Karpas-422 (cell line): ENCODE results near the gene BICC1. TPM values are rescaled to one million over a fixed set of nuclear protein-coding genes. Genes with fewer than 3 reads are reported as not detected.

Source experiments
- DNase-seq: peaks from one replicate; pipeline ENCODE4 v3.0.0-alpha.2; 2015
- H2AFZ ChIP-seq: fragments of 200-600 bp; sonication (generic); 2 replicates; pipeline ENCODE4 v1.6.1; 2014; ENCODE audit warnings: antibody characterized with exemption, low read length, mixed read lengths
- H3K27ac ChIP-seq: fragments of 200-600 bp; sonication (generic); 2 replicates; pipeline ENCODE4 v1.5.1; 2014; ENCODE audit warnings: mild to moderate bottlenecking, low read length, moderate library complexity
- H3K27me3 ChIP-seq: fragments of 200-600 bp; sonication (generic); 2 replicates; pipeline ENCODE4 v1.6.1; 2014; ENCODE audit warnings: low read length, mixed read lengths
- H3K36me3 ChIP-seq: fragments of 200-600 bp; sonication (generic); 2 replicates; pipeline ENCODE4 v1.6.1; 2014; ENCODE audit warnings: low read length, mixed read lengths; ENCODE audit not compliant: insufficient read depth
- H3K4me1 ChIP-seq: fragments of 200-600 bp; sonication (generic); 2 replicates; pipeline ENCODE4 v1.6.1; 2014; ENCODE audit warnings: mild to moderate bottlenecking, low read length, mixed read lengths
- H3K4me2 ChIP-seq: fragments of 200-600 bp; sonication (generic); 2 replicates; pipeline ENCODE4 v1.6.1; 2014; ENCODE audit warnings: low read length, low read depth, mild to moderate bottlenecking; ENCODE audit not compliant: poor library complexity, severe bottlenecking
- H3K4me3 ChIP-seq: fragments of 200-600 bp; sonication (generic); 2 replicates; pipeline ENCODE4 v1.5.1; 2014; ENCODE audit warnings: mild to moderate bottlenecking, antibody characterized with exemption, low read length, mixed read lengths
- H3K79me2 ChIP-seq: fragments of 200-600 bp; sonication (generic); 2 replicates; pipeline ENCODE4 v1.6.1; 2014; ENCODE audit warnings: mild to moderate bottlenecking, low read length, mixed read lengths
- H3K9ac ChIP-seq: fragments of 200-600 bp; sonication (generic); 2 replicates; pipeline ENCODE4 v1.6.0; 2014; ENCODE audit warnings: low read length
- H3K9me2 ChIP-seq: fragments of 200-600 bp; sonication (generic), shearing (Covaris generic); replicated peaks from 2 replicates; pipeline ENCODE4 v1.6.0; 2014; ENCODE audit warnings: mild to moderate bottlenecking, low read length, moderate library complexity; ENCODE audit not compliant: insufficient read depth
- H3K9me3 ChIP-seq: fragments of 300-700, 200-600 bp; sonication (generic); 2 replicates; pipeline ENCODE4 v1.6.1; 2014; ENCODE audit warnings: low read length, mixed read lengths
- H4K20me1 ChIP-seq: fragments of 200-600 bp; sonication (generic); 2 replicates; pipeline ENCODE4 v1.6.1; 2014; ENCODE audit warnings: mild to moderate bottlenecking, antibody characterized with exemption, low read length, low read depth; ENCODE audit not compliant: insufficient read depth
- total RNA-seq: library from RNA; depleted of rRNA; stranded (reverse); fragments of >200 nt; shearing (Covaris generic); gene quantifications from 2 replicates; pipeline ENCODE4 v1.2.3, GENCODE V29; 2014; ENCODE audit warnings: low replicate concordance

BICC1 gene
- total RNA-seq, 1 experiment from 2014 or later, result not detected

GRCh38 chr10:58775960-58776567, 263.4 kb downstream of the BICC1 start:
- H2AFZ ChIP-seq, result no peak overlapping the region
- H4K20me1 ChIP-seq, result no peaks in the 10 kb centered on the region
- H3K27ac ChIP-seq, result no peak overlapping the region
- H3K4me2 ChIP-seq, result no peak overlapping the region
- no peak overlapping the region for H3K9ac ChIP-seq
- H3K9me3 ChIP-seq, result no peaks in the 10 kb centered on the region
- H3K79me2 ChIP-seq, result no peaks in the 10 kb centered on the region
- H3K36me3 ChIP-seq, result no peaks in the 10 kb centered on the region
- H3K4me3 ChIP-seq, result no peak overlapping the region
- no peaks in the 10 kb centered on the region for H3K27me3 ChIP-seq
- H3K9me2 ChIP-seq, result no peaks in the 10 kb centered on the region
- no peaks in the 10 kb centered on the region for H3K4me1 ChIP-seq
- DNase-seq, result no peak

- no peaks in the 10 kb centered on the region for H3K9me2 ChIP-seq
- H3K79me2 ChIP-seq, result no peaks in the 10 kb centered on the region
- DNase-seq, result no peak
- H3K4me3 ChIP-seq, result no peak overlapping the region
- no peak overlapping the region for H3K4me2 ChIP-seq
- no peak overlapping the region for H2AFZ ChIP-seq
- no peak overlapping the region for H3K27ac ChIP-seq
- H3K9me3 ChIP-seq, result no peaks in the 10 kb centered on the region
- H3K36me3 ChIP-seq, result no peaks in the 10 kb centered on the region
- no peak overlapping the region for H3K9ac ChIP-seq
- no peaks in the 10 kb centered on the region for H3K27me3 ChIP-seq
- no peaks in the 10 kb centered on the region for H4K20me1 ChIP-seq
- no peaks in the 10 kb centered on the region for H3K4me1 ChIP-seq
Observed at GRCh38 chr10:58776568-58777318, 264.1 kb downstream of the BICC1 start.

- Histone ChIP-seq H4K20me1 (no peaks in the 10 kb centered on the region), H3K36me3 (no peaks in the 10 kb centered on the region), H3K9me2 (no peaks in the 10 kb centered on the region), H3K27ac (no peak overlapping the region), H3K4me3 (no peak overlapping the region), H2AFZ (no peak overlapping the region), H3K4me1 (no peaks in the 10 kb centered on the region), H3K9ac (no peak overlapping the region), H3K27me3 (no peaks in the 10 kb centered on the region), H3K79me2 (no peaks in the 10 kb centered on the region), H3K4me2 (no peak overlapping the region), H3K9me3 (no peaks in the 10 kb centered on the region)
- DNase-seq, result no peak
Observed at GRCh38 chr10:58778966-58779365, 266.3 kb downstream of the BICC1 start.

GRCh38 chr10:58779594-58779993, 266.9 kb downstream of the BICC1 start:
- H3K9me2 ChIP-seq, result no peaks in the 10 kb centered on the region
- no peak for DNase-seq
- H3K36me3 ChIP-seq, result no peaks in the 10 kb centered on the region
- no peaks in the 10 kb centered on the region for H3K79me2 ChIP-seq
- no peaks in the 10 kb centered on the region for H3K9me3 ChIP-seq
- no peaks in the 10 kb centered on the region for H4K20me1 ChIP-seq
- H2AFZ ChIP-seq, result no peak overlapping the region
- H3K4me3 ChIP-seq, result no peak overlapping the region
- H3K27me3 ChIP-seq, result no peaks in the 10 kb centered on the region
- H3K27ac ChIP-seq, result no peak overlapping the region
- no peaks in the 10 kb centered on the region for H3K4me1 ChIP-seq
- H3K4me2 ChIP-seq, result no peak overlapping the region
- no peak overlapping the region for H3K9ac ChIP-seq

- no peak overlapping the region for H3K9ac ChIP-seq
- no peak overlapping the region for H3K4me3 ChIP-seq
- DNase-seq, result no peak
- no peaks in the 10 kb centered on the region for H4K20me1 ChIP-seq
- no peaks in the 10 kb centered on the region for H3K9me2 ChIP-seq
- H3K79me2 ChIP-seq, result no peaks in the 10 kb centered on the region
- no peaks in the 10 kb centered on the region for H3K27me3 ChIP-seq
- H3K4me1 ChIP-seq, result no peaks in the 10 kb centered on the region
- H3K4me2 ChIP-seq, result no peak overlapping the region
- H2AFZ ChIP-seq, result no peak overlapping the region
- H3K36me3 ChIP-seq, result no peaks in the 10 kb centered on the region
- no peaks in the 10 kb centered on the region for H3K9me3 ChIP-seq
- H3K27ac ChIP-seq, result no peak overlapping the region
Observed at GRCh38 chr10:58780476-58780875, 267.8 kb downstream of the BICC1 start.

GRCh38 chr10:58781873-58782488, 269.3 kb downstream of the BICC1 start:
- Histone ChIP-seq H3K4me3 (no peak overlapping the region), H4K20me1 (no peaks in the 10 kb centered on the region), H3K27me3 (no peaks in the 10 kb centered on the region), H3K27ac (no peak overlapping the region), H2AFZ (no peak overlapping the region), H3K9me2 (no peaks in the 10 kb centered on the region), H3K36me3 (no peaks in the 10 kb centered on the region), H3K9ac (no peak overlapping the region), H3K9me3 (no peaks in the 10 kb centered on the region), H3K79me2 (no peaks in the 10 kb centered on the region), H3K4me2 (no peak overlapping the region), H3K4me1 (no peaks in the 10 kb centered on the region)
- DNase-seq, result peak; percentile 73

- no peak overlapping the region for H2AFZ ChIP-seq
- no peak overlapping the region for H3K27ac ChIP-seq
- no peaks in the 10 kb centered on the region for H3K9me2 ChIP-seq
- no peaks in the 10 kb centered on the region for H3K27me3 ChIP-seq
- no peak overlapping the region for H3K4me3 ChIP-seq
- no peaks in the 10 kb centered on the region for H3K36me3 ChIP-seq
- no peak for DNase-seq
- no peaks in the 10 kb centered on the region for H3K79me2 ChIP-seq
- H3K4me2 ChIP-seq, result no peak overlapping the region
- H4K20me1 ChIP-seq, result no peaks in the 10 kb centered on the region
- no peak overlapping the region for H3K9ac ChIP-seq
- H3K4me1 ChIP-seq, result no peaks in the 10 kb centered on the region
- no peaks in the 10 kb centered on the region for H3K9me3 ChIP-seq
Observed at GRCh38 chr10:58782876-58783851, 270.5 kb downstream of the BICC1 start.

- DNase-seq, result no peak
Observed at GRCh38 chr10:58784361-58784760, 271.7 kb downstream of the BICC1 start.

More at GRCh38 chr10:58784361-58784760, 271.7 kb downstream of the BICC1 start:
- H3K27ac ChIP-seq, result no peak overlapping the region
- no peak overlapping the region for H3K4me2 ChIP-seq
- no peaks in the 10 kb centered on the region for H3K27me3 ChIP-seq
- no peaks in the 10 kb centered on the region for H3K79me2 ChIP-seq
- no peak overlapping the region for H2AFZ ChIP-seq
- no peaks in the 10 kb centered on the region for H3K9me3 ChIP-seq
- no peaks in the 10 kb centered on the region for H3K36me3 ChIP-seq
- no peak overlapping the region for H3K9ac ChIP-seq
- no peak overlapping the region for H3K4me3 ChIP-seq
- no peaks in the 10 kb centered on the region for H3K9me2 ChIP-seq
- no peaks in the 10 kb centered on the region for H4K20me1 ChIP-seq
- no peaks in the 10 kb centered on the region for H3K4me1 ChIP-seq
